HG03558 (cell line): ENCODE measurements around the gene DHCR24.

Experiments used
- ATAC-seq: cut with Tn5 transposase; IDR thresholded peaks from one replicate; pipeline ENCODE4 v1.9.1; 2021; ENCODE audit warnings: moderate number of reproducible peaks; ENCODE audit not compliant: unreplicated experiment; ENCODE audit errors: extremely low read depth

DHCR24 gene

DNA sequence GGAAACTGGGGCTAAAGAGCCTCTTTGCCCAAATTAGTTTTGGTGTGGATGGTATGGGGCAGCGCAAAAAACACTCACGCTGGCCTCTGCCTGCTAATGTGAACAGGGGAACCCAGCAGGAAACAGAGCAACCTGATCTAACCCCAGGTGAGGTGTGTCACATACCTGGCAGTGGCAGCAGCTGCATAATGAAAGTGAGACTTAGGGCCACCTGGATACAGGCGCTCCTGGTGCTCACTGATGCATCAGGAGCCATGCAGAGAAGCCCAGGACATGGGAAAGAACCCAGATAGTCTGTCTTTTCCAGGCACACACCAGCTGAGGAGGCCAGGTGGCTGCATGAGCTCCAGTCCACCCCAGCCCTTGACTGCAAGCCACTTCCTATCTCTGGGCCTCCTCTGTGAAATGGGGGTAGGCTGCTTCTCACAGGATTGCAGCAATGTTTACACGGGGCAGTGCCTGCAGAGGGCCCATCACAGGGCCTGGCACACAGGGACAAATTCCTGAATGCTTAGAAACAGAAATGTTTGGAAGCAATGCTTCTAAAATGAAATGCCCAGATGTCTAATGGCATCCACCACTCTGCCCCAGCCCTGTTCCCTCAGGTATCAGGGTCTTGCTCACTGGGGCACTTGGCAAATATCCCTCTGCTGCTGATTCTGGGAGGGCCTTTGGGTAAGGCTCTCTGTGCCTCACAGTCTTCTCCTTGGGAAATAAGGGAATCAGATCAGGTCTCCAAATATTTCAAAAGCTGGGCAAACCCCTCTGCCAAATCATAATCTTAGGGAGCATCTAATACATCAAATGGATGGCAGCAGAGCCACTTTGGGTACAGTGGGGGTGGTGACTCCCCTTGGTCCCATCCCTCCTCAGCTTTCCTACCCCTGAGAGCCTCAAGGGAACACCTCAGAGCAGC is 19.9 kb downstream of the DHCR24 start:
- ATAC-seq = no peak

DNA sequence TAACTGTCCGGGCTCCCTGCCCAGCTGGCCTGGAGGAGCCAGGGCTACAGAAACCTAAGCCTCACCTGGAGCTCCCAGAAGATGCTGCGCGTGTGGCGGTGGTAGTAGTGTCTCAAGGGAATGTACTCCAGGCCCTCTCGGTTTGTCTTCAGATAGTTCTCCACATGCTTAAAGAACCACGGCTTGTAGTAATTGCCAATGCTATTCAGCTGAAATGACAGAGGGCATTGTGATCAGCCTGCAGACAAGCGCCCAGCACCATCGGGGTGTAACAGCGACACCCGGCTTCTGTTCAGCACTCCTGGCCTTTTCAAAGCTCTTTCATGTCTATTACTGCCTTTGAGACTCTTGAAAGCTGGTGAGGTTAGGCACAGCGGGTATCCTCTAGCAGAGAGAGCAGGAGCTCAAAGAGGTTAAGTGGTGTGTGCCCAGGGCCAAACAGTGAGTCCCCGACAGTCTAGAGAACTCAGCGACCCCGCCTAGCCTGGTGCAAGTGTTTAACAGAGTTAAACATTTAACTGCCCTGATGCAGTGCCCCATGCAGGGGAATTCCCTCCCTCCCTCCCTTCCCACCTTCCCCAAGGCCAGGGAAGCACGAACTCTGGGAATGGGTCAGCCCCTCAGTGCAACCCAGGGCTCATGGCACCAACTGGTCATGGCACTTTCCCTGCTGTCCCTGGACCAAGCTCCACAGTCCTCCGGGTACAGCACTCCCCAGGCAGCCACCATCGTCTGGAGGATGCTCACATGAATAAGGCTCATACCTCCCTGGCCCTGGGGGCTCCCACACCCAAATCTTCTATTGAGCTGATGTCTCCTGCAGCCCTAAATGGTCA is 21.5 kb downstream of the DHCR24 start:
- ATAC-seq = no peak

DNA sequence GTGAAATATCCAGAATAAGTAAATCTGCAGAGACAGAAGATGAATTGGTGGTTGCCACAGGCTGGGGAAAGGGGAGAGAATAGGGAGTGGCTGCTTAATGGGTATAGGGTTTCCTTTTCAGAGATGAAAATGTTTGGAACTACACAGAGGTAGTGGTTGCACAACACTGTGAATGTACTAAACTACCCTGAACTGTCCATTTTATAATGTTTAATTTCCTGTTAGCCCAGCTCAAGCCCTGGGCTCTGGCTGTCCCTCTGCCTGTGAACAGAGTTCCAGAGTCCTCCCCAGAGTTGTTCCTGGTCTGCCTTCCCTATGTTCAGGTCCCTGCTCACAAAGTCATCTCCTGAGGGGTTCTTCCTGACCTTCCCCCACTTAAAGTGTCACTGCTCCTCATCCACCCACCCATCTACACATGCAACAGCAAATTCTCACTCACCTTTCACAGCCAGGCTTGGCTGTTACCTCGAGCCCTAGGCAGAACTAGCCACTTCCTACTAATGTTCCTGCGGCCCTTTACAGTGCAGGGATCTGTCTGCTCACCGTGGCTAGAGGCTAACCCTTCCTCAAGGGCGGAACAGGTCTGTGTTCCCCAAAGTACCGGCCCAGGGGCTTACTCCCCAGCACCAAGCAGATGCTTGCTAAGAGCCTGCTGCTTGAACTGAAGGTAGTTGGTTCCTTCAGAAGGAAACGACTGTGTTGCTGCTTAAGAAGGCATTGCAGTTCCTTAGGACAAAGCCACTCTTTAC is 22.4 kb downstream of the DHCR24 start:
- ATAC-seq = no peak

DNA sequence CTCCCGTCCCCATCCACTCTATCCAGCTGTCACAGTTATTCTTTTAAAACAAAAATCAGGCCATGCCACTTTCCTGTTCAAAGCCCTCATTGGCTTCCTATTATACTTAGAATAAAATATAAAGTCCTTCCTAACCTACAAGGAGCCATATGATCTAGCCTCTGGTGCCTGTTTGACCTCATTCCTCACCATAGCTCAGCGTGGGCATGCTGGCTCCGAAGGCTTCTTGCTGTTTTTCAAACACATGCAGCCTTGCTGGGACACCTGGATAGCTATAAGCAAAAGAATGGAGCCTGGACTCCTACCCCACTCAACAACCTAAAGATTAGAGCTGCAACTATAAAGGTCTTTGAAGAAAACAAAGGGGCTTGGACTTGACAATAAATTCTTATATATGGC is 23.7 kb downstream of the DHCR24 start:
- ATAC-seq = no peak

DNA sequence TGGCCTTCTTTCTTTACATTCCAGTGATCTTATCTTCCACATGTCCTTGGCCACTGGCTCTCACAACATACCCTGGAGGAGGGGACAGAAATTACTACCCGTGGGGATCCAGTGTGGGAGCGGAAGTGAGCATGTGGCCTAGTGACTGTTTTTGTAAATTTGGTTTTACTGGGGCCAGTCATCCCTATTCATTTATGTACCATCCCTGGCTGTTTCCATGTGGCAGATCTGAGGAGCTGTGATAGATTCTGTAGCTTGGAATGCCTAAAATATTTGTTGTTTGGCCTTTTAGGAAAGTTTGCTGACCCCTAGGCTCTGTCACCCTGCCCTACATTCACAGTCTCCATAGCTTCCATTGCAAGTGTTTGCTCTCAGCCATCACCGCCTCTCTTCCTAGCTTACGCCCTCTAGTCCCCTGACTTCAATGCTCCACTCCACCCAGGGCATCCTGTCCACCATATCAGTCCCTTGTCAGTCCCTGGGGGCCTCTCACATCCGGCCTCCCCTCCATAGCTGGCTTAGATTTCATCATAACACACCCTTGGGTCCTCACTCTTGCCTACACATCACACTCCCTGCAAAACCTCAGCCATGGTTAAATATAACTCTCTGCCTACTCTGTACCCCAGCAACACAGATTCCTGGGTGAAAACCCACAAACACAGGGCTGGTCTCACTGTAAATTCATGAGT is 25.8 kb downstream of the DHCR24 start:
- ATAC-seq = no peak

DNA sequence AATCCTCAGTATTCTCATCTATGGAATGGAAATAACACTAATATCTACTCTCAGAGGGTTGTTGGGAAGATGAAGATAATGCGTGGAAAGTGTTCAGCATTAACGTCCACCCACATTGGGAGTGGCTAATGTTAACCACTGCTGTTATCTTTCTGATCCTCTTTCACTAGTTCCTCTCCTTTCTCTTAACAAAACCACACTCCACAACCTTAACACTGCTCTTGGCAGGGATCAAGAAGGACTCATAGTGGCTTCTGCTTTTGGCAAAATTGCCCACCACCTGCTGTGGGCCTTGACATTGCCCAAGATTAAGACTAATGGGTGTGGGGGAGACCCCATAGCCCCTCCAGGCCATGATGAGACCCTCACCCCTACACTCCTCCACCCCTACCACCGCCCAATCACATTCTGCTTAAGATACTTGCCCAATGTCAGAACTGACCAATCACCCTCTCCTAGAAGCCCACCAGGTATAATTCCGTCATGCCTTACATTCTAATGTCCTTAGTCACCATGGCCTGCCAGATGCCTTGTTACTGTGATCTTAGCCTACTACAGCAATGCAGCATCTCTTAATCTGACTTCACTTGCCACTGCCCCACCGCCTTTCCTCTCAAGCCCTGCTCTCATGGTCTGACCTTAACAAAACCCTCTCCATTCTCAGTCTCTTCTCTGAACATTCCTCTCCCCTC is 27.1 kb downstream of the DHCR24 start:
- no peak for ATAC-seq

DNA sequence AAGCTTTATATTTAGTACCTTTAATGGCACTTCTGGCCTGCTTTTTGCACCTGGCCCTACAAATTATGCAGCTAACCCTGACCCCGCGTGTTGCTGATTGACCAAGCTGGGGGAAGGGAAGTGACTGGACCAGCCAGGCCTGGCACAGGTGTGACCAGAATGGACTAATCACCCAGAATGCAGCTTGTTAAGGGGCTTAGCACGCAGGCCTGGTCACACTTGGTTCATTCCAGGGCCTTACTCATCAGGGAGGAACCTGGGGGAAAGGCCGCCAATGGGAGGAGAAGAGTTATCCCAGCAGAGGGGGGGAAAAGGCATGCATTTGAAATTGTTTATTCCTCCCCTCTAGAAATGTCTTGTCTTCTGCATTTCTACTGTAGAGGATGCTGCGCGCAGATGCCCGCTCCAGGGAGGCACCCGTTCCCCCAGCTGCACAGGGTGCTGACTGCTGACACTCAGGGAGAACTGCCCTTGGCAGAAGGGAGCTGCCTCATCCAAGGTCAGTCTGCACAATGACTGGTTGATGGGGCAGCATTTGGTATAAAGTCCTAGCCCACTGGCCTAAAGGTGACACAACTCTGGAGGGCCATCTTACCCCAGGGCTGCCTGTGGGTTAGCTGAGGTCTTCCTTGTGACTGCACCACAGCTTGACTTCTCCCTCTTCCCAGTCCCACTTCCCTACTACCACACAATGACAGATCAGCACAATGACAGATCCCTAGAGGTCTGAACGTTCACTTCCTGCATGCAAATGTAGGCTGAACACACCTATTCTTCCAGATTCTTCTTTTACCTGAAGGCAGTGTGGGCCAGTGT is 29.0 kb downstream of the DHCR24 start:
- ATAC-seq = no peak

DNA sequence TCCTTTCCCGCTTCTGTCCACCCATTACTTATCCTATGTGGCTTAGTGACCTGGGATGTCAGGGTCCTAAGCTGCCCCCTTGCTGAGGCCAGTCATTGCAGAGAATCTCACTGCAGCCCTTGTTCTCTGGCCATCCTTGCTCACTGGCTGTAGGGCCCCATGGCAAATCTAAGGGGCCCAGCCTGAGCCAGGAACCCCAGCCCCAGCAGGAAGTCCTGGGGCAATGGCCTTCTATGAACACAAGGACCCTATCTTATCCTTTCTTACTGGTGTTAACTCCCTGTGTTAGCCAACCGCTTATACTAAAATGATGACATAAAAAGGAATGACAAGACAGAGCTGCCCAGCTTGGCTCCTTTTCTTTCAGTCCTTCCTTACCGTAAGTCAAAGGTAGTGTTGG is 29.9 kb downstream of the DHCR24 start:
- ATAC-seq = no peak

DNA sequence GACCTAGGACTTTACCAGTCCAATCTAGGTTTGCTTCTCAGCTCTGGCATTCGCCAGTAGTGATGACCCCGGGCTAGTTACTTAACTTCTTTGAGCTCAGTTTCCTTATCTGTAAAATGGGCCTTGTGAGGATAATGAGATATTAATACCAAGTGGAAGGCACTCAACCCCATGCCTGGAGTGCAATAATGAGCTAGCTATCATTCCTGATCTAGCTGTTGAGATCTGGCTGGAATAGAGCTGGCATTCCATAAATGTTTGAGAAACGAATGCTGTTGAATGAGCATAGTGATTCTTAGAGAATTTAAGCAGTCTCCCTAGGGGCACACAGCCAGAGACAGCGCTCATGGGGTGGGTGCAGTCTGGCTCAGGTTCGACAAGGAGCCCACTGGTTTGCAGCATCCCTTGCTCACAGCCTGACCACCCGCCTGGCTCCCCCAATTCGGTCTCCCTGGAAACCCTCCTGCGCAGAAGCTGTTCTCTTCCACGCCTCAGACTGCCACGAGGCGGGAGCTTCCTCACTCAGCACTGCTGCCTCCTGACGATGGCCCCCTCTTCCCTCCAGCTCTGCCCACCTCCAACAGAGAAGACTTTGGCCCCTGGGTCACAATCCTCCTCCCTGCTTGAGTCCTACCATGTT is 32.5 kb downstream of the DHCR24 start:
- ATAC-seq = no peak

DNA sequence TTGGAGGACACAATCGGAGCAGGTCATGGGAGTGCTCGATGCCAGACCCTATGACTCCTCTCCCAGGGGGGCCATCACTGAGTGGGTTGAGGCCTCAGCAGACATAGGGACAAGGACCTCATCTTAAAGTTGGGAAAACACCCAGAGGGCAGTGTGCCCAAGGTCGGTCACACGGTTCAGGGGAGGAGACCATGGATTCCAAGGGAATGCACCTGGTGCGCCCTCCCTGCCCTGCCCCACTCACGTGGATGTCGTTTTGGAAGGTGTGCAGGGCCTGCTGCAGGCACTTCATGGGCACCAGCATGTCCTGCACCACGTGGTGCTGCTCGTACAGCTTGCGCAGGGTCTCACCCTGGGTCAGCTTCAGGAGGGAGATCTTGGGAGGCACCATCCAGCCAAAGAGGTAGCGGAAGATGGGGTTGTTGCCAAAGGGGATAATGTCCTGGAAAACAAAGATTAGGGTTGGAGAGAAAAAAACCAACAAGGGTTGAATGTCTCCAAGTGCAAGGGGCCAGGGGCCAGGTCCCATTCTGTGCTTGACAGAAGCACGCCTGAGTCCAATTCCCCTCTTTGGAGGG is 33.1 kb downstream of the DHCR24 start:
- ATAC-seq = no peak

DNA sequence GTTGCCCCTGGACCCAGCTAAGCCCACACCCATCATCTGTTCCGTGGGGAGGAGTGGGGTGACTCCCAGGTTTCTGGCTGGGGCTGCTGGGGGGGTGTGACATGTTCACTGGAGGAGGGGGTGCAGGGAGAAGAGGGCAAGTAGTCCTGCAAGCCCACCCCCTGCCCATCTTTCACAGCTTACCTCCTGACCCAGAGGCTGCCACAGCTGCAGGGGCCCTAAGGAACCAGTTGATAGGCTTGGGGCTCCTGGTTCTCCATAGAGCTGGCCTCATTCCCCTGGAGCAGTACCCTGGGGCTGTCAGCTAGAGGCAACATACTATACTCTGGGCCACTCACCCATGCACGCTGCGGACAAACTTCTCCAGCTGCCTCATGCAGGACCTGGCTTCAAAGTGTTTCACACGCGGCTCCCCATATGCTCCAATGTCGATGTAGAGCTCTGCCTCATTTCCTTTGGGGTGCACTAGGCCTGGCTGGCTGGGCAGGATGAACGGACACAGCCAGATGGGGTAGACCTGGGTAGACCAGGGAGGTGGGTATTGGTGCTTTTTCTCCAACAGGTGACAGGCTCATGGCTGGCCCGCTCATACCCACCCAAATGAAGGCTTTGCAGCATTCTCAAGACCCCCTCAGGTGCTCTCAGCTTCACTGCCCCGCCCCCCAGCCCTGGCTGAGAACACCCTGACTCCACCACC is 33.8 kb downstream of the DHCR24 start:
- no peak for ATAC-seq

DNA sequence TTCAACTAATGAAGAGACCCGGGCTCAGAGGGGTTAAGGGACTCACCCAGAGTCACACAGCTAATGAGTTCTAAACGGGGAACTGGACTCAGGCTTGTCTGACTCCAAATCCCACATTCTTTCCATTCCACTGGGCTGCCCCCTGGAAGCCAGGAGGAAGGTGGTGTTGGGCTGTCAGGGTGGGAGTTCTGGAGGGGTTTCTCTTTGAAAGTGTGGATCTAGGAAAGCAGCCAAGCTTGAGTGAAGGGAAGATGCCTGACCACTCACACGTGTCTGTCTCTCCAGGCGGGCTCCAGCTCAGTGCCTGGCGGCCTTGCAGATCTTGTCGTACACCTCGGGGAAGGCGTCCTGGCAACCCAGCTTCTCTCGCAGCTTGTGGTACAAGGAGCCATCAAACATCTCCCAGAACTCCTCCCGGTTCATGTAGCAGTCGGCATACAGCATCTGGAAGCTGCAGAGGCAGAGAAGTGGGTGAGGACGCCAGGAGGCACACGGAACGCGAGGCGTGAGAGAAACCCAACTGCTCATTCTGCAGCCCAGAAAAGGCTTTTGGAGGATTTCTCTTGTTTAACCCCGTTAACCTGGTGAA is 35.0 kb downstream of the DHCR24 start:
- no peak for ATAC-seq

DNA sequence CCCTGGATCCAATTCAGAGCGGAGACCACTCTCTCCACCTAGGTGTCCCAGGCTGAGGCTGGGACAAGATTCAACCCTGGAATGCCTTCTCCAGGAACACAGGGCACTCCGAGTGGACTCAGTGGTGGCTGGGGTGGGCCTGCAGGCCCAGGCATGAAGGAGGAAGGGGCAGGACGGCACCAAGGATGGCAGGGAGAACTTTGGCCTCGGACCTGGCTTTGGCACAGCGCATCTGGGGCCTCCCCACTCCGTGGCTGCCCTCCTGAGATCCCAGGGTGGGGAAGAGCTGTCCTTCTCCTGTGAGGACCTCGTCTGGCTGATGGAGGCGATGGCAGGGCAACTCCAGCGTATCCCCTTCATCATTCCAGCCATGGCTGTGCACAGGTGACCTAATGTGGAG is 35.6 kb downstream of the DHCR24 start:
- ATAC-seq = no peak

DNA sequence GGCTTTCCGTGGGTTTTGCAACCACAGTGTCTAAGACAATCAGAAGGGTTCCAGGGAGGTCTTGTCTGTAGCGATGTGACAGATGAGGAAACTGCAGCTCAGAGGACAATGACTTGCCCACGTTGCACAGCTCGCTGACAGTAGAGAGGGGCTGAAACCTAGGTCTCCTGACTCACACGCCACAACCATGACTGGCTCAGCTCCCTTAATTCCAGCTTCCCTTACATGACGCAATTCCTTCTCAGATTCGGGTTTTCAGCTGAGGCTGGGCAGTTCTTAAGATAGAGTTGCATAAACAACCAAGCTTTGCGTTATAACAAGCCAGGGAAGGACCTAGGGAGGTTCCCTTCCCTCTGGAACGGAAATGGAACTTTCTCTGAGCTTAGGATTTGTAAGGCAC is 36.3 kb downstream of the DHCR24 start:
- ATAC-seq = no peak

DNA sequence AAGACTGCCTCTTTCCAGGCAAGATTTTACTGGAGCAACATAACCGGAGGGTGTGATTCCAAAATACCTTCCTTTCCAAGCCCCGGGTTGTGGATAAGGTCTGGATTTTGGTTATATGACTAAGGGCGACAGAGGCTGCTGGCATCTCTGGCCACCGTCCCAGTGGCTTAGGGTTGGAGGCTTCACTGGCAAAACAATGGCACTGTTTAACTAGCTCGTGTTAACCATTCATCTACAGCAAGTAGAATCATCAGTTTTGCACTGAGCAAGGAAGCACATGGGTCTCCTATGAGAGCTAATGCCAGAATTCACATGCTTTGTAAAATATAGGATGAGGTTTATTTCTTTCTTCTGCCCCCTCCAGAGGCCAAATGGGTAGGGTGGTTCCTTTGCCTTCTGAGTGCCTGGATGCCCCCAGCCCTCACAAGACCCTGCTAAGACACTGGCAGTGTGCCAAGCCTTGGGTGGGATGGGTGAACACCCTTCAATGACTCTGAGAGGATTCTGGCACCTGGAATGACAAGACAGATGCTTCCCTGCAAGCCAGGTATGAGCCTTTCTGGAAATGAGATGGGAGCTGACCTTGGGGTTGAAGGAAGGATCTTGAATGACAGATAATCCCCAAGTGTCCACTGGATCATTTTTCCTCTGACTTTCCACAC is 36.8 kb downstream of the DHCR24 start:
- no peak for ATAC-seq

DNA sequence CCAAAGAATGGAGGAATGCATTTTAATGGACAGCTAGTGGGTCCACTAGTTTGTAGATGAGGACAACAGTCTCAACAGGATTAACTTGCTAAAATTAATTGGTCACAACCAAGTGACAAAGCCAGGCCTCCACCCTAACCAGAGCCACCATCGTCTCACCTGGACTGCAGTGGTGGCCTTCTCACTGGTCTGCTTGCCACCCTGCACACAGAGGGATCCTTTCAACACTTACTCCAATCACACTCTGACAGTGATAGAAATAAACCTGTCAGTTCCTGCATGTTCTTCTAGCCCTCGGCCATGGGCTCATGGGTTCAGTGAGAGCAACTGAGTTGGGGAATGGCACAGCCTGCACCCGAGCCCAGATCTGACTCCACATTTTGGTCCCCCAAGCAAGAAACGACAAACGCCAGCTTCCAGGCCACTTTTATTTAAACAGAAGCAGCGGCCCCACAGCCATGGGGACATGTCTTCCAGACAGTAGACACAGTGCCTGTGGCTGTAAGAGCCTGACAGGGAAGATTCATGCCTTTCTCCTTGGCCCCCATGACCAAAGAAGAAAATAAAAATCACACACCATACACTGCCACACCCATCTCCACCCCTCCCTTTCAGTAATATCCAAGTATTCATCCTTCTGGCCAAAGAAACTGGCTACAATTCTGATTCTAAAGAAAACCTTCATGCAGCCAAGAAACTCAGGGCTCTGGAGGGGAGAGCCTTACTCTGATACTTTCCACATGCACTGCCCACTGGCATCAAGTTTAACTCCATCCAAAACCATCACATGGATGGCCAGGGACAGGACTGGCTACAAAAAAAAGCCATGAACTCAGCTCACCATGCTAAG is 37.6 kb downstream of the DHCR24 start:
- ATAC-seq = no peak
